ENCODE data around the gene CFLAR.
"Not testable (repeated sequence)": the region's sequence is repeated elsewhere in the genome, so short reads cannot be mapped to it uniquely, and the experiment has no call there.

Gene CFLAR

GRCh38 chr2:201149064-201149820, 33.3 kb downstream of the CFLAR start:
- Histone ChIP-seq H4K20me1 (ENCODE audit: insufficient read depth, low read length) (no peaks in the 10 kb centered on the region), H3K4me1 (ENCODE audit: low read length) (peaks cover 9% of the 10 kb centered on the region; the same call in 1 of the 2 replicates), H3K36me3 (replicated peaks; ENCODE audit: insufficient read depth, low read length) (no peaks in the 10 kb centered on the region), H3K9me3 (replicated peaks; ENCODE audit: insufficient read depth, low read length) (no peaks in the 10 kb centered on the region), H3K79me2 (ENCODE audit: low read length) (peaks cover 8% of the 10 kb centered on the region; the same call in 1 of the 2 replicates), H3K4me3 (ENCODE audit: low read length) (no peak overlapping the region), H2AFZ (ENCODE audit: low read length) (no peak overlapping the region), H3F3A (ENCODE audit: insufficient read depth, low read length) (0 out of 2 replicates have a peak, but pooled peaks cover 4% of the 10 kb centered on the region), H3K4me2 (ENCODE audit: low read depth, low read length) (no peak overlapping the region), H3K27me3 (replicated peaks; ENCODE audit: insufficient read depth, low read length) (no peaks in the 10 kb centered on the region), H3K9me2 (replicated peaks; ENCODE audit: insufficient read depth, low read length) (no peaks in the 10 kb centered on the region), H3K27ac (ENCODE audit: low read length) (no peak overlapping the region), H3K9ac (ENCODE audit: low read length) (no peak overlapping the region)
- no peak for TF ChIP-seq EZH2 (optimal IDR thresholded peaks at IDR 0.05; ENCODE audit: low read depth, low read length)
- TF ChIP-seq EZH2phosphoT487 (IDR thresholded peaks at IDR 0.05; ENCODE audit: low read length): no peak
- TF ChIP-seq CTCF (IDR thresholded peaks at IDR 0.05; ENCODE audit: low read length): no peak
- no peak for DNase-seq

DNA sequence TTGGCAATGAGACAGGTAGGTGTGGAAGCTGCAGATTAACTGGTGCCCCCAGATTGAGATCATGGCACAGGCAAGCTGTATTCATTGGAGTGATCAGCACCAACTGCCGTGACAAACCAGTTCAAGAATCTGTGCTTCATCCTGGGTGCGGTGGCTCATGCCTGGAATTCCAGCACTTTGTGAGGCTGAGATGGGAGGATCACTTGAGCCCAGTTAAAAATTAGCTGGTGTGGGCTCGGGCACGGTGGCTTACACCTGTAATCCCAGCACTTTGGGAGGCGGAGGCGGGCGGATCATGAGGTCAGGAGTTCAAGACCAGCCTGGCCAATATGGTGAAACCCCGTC, 33.8 kb downstream of the CFLAR start:
- not testable (repeated sequence) for H3K4me1 ChIP-seq (ENCODE audit: low read length); H3F3A ChIP-seq (ENCODE audit: insufficient read depth, low read length); H3K27ac ChIP-seq (ENCODE audit: low read length); H3K9ac ChIP-seq (ENCODE audit: low read length); H2AFZ ChIP-seq (ENCODE audit: low read length); H3K9me3 ChIP-seq (replicated peaks; ENCODE audit: insufficient read depth, low read length); H4K20me1 ChIP-seq (ENCODE audit: insufficient read depth, low read length); H3K4me3 ChIP-seq (ENCODE audit: low read length); H3K4me2 ChIP-seq (ENCODE audit: low read depth, low read length); DNase-seq; H3K9me2 ChIP-seq (replicated peaks; ENCODE audit: insufficient read depth, low read length); H3K27me3 ChIP-seq (replicated peaks; ENCODE audit: insufficient read depth, low read length); H3K79me2 ChIP-seq (ENCODE audit: low read length); H3K36me3 ChIP-seq (replicated peaks; ENCODE audit: insufficient read depth, low read length)

- H3K27ac ChIP-seq (ENCODE audit: low read length): no peak overlapping the region
- no peaks in the 10 kb centered on the region for H4K20me1 ChIP-seq (ENCODE audit: insufficient read depth, low read length)
- no peaks in the 10 kb centered on the region for H3K9me2 ChIP-seq (replicated peaks; ENCODE audit: insufficient read depth, low read length)
- no peaks in the 10 kb centered on the region for H3K36me3 ChIP-seq (replicated peaks; ENCODE audit: insufficient read depth, low read length)
- H3K9ac ChIP-seq (ENCODE audit: low read length): no peak overlapping the region
- DNase-seq: no peak
- H3K9me3 ChIP-seq (replicated peaks; ENCODE audit: insufficient read depth, low read length): no peaks in the 10 kb centered on the region
- H3F3A ChIP-seq (ENCODE audit: insufficient read depth, low read length): 0 out of 2 replicates have a peak, but pooled peaks cover 4% of the 10 kb centered on the region
- peaks cover 9% of the 10 kb centered on the region; the same call in 1 of the 2 replicates for H3K4me1 ChIP-seq (ENCODE audit: low read length)
- H3K79me2 ChIP-seq (ENCODE audit: low read length): peaks cover 8% of the 10 kb centered on the region; the same call in 1 of the 2 replicates
- TF ChIP-seq CTCF (IDR thresholded peaks at IDR 0.05; ENCODE audit: low read length) (no peak), EZH2 (optimal IDR thresholded peaks at IDR 0.05; ENCODE audit: low read depth, low read length) (no peak), EZH2phosphoT487 (IDR thresholded peaks at IDR 0.05; ENCODE audit: low read length) (no peak)
- no peak overlapping the region for H2AFZ ChIP-seq (ENCODE audit: low read length)
- H3K27me3 ChIP-seq (replicated peaks; ENCODE audit: insufficient read depth, low read length): no peaks in the 10 kb centered on the region
- H3K4me3 ChIP-seq (ENCODE audit: low read length): no peak overlapping the region
- H3K4me2 ChIP-seq (ENCODE audit: low read depth, low read length): no peak overlapping the region
Observed at GRCh38 chr2:201150454-201151020, 34.6 kb downstream of the CFLAR start.
